ENCODE results near the gene NR4A1. TPM values are rescaled to one million over a fixed set of nuclear protein-coding genes. Genes with fewer than 3 reads are reported as not detected.
"Not testable (repeated sequence)": the region's sequence is repeated elsewhere in the genome, so short reads cannot be mapped to it uniquely, and the experiment has no call there.

NR4A1 gene
- total RNA-seq, 1 donor from 2014 or later = 1.0 TPM

- DNase-seq (ENCODE audit: low read depth) = no peak
Observed at GRCh38 chr12:52097045-52097666, 45.9 kb downstream of the NR4A1 start.

- not testable (repeated sequence) for DNase-seq (ENCODE audit: low read depth)
Observed at GRCh38 chr12:52104431-52105089, 53.3 kb downstream of the NR4A1 start.

Other genes with a start within 250 kb of the NR4A1 start
- 0.52 and 5.5 TPM in 2 replicates for gene FIGNL2, start 202.7 kb upstream of the NR4A1 start, total RNA-seq
- not detected in 2 replicates for gene ANKRD33, start 163.3 kb upstream of the NR4A1 start, total RNA-seq
- 2.1 and 3.5 TPM in 2 replicates for gene ACVRL1, start 143.9 kb upstream of the NR4A1 start, total RNA-seq
- 14.8 and 58.1 TPM in 2 replicates for gene ACVR1B, start 99.7 kb upstream of the NR4A1 start, total RNA-seq
- 2.2 and 3.0 TPM in 2 replicates for gene TAMALIN, start 44.5 kb upstream of the NR4A1 start, total RNA-seq
- 59.6 and 113 TPM in 2 replicates for gene ATG101, start 18.5 kb downstream of the NR4A1 start, total RNA-seq
- 0.15 TPM in 1 of 2 replicates, not detected in the other for gene SMIM41, start 28.3 kb downstream of the NR4A1 start, total RNA-seq
- gene KRT80, start 140.6 kb downstream of the NR4A1 start, total RNA-seq = 26.3 and 27.3 TPM in 2 replicates
- 124 and 2,408 TPM in 2 replicates for gene KRT7, start 181.8 kb downstream of the NR4A1 start, total RNA-seq
- 0.05 and 2.4 TPM in 2 replicates for gene KRT86, start 223.2 kb downstream of the NR4A1 start, total RNA-seq
- gene KRT81, start 240.1 kb downstream of the NR4A1 start, total RNA-seq = 48.3 TPM in 1 of 2 replicates, not detected in the other

Measured in renal cortical epithelial cell (primary cell).